Mucosa of descending colon (tissue), 3 donors: ENCODE results near the gene PSD. TPM values are rescaled to one million over a fixed set of nuclear protein-coding genes. Genes with fewer than 3 reads are reported as not detected.

ENCODE experiments used
- ATAC-seq: fragments of 200-7000 bp; cut with Tn5 transposase; one replicate; pipeline ENCODE4 v1.9.1; 2020; ENCODE audit warnings: mild to moderate bottlenecking, moderate library complexity
- DNase-seq, 3 donors: peaks; one replicate each; pipeline ENCODE4 v3.0.0-alpha.2; 2020
- H3K36me3 ChIP-seq: fragments of 200-600 bp; one replicate; pipeline ENCODE4 v1.8.0; 2021; ENCODE audit warnings: low read depth, mild to moderate bottlenecking
- H3K4me1 ChIP-seq: fragments of 200-600 bp; one replicate; pipeline ENCODE4 v1.8.0; 2021; ENCODE audit warnings: low read depth, mild to moderate bottlenecking
- H3K4me3 ChIP-seq: fragments of 200-600 bp; one replicate; pipeline ENCODE4 v1.8.0; 2021; ENCODE audit warnings: mild to moderate bottlenecking
- H3K9me3 ChIP-seq: fragments of 200-600 bp; one replicate; pipeline ENCODE4 v1.8.0; 2021; ENCODE audit warnings: mild to moderate bottlenecking
- CTCF ChIP-seq: fragments of 200-600 bp; IDR thresholded peaks from one replicate; pipeline ENCODE4 v1.8.0; 2022; ENCODE audit warnings: antibody characterized with exemption, mild to moderate bottlenecking
- intact Hi-C, 2 donors: fragments of 100-400 bp; cut with DNase I in 1 of 2; cut with micrococcal nuclease in 1 of 2; formaldehyde crosslinking; loops; one replicate each; pipeline versions ENCODE4 v1.11.0 to v1.11.1; 2022; cut with DNase I, micrococcal nuclease
- total RNA-seq, 3 donors: library from RNA; stranded (reverse); fragmentation: NEBNext Ultra II Directional in 2 of 3; extraction: Animal tissue kit (Norgen Biotek cat#: 25700) in 2 of 3; gene quantifications; one replicate each; pipeline versions ENCODE4 v1.2.1 to v1.2.4, GENCODE V29; 2021 to 2023
- donor health status: DM: no; HTN: no; CAD: no; lungs with moderate emphysema.
- donor health status: DM: no; HTN: no; CAD: no.
- donor health status: DM: no; HTN: yes; CAD: no.

PSD gene
- total RNA-seq, 3 donors from 2014 or later = 8.2 to 228 (median 11.4) TPM

- no peak for DNase-seq
- no peak for TF ChIP-seq CTCF
Observed at GRCh38 chr10:102462512-102463054, 44.0 kb upstream of the PSD start.

GRCh38 chr10:102461187-102462054 is 42.8 kb upstream of the PSD start:
- intact Hi-C loops = no loop called here
- DNase-seq (peak; percentile 96 to 98 (median 97)), ATAC-seq (peak; percentile 98)
- no peak overlapping the region for H3K4me3 ChIP-seq
- no peaks in the 10 kb centered on the region for H3K36me3 ChIP-seq
- peaks cover 21% of the 10 kb centered on the region for H3K4me1 ChIP-seq
- TF ChIP-seq CTCF = no peak
- no peaks in the 10 kb centered on the region for H3K9me3 ChIP-seq

More at GRCh38 chr10:102462512-102463054, 44.0 kb upstream of the PSD start:
- Histone ChIP-seq H3K4me3 (no peak overlapping the region), H3K4me1 (peaks cover 21% of the 10 kb centered on the region), H3K36me3 (no peaks in the 10 kb centered on the region), H3K9me3 (no peaks in the 10 kb centered on the region)
- intact Hi-C loops = no loop called here
- ATAC-seq = no peak

GRCh38 chr10:102460836-102461186 is 42.2 kb upstream of the PSD start:
- no peak for TF ChIP-seq CTCF
- DNase-seq (no peak), ATAC-seq (peak; percentile 42)
- no peaks in the 10 kb centered on the region for H3K36me3 ChIP-seq
- intact Hi-C loops = no loop called here
- no peaks in the 10 kb centered on the region for H3K9me3 ChIP-seq
- peaks cover 20% of the 10 kb centered on the region for H3K4me1 ChIP-seq
- H3K4me3 ChIP-seq = no peak overlapping the region

- TF ChIP-seq CTCF = no peak
- no peak for DNase-seq
- intact Hi-C loops = no loop called here
- ATAC-seq = no peak
- H3K36me3 ChIP-seq = no peaks in the 10 kb centered on the region
- H3K4me3 ChIP-seq = no peak overlapping the region
- no peaks in the 10 kb centered on the region for H3K9me3 ChIP-seq
- H3K4me1 ChIP-seq = peaks cover 16% of the 10 kb centered on the region
Observed at GRCh38 chr10:102458656-102459055, 40.1 kb upstream of the PSD start.

GRCh38 chr10:102457591-102458150 is 39.1 kb upstream of the PSD start:
- no peak for TF ChIP-seq CTCF
- Histone ChIP-seq H3K36me3 (no peaks in the 10 kb centered on the region), H3K4me1 (peaks cover 12% of the 10 kb centered on the region), H3K9me3 (no peaks in the 10 kb centered on the region), H3K4me3 (no peak overlapping the region)
- intact Hi-C loops = no loop called here
- ATAC-seq (no peak), DNase-seq (no peak)
